ENCODE measurements around the gene EIF4G1. TPM values are rescaled to one million over a fixed set of nuclear protein-coding genes. Genes with fewer than 3 reads are reported as not detected.

Gene EIF4G1
- total RNA-seq, 1 donor = 245 TPM

DNA sequence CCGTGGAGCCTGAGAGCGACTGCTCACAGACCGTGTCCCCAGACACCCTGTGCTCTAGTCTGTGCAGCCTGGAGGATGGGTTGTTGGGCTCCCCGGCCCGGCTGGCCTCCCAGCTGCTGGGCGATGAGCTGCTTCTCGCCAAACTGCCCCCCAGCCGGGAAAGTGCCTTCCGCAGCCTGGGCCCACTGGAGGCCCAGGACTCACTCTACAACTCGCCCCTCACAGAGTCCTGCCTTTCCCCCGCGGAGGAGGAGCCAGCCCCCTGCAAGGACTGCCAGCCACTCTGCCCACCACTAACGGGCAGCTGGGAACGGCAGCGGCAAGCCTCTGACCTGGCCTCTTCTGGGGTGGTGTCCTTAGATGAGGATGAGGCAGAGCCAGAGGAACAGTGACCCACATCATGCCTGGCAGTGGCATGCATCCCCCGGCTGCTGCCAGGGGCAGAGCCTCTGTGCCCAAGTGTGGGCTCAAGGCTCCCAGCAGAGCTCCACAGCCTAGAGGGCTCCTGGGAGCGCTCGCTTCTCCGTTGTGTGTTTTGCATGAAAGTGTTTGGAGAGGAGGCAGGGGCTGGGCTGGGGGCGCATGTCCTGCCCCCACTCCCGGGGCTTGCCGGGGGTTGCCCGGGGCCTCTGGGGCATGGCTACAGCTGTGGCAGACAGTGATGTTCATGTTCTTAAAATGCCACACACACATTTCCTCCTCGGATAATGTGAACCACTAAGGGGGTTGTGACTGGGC lies 30.3 kb downstream of the EIF4G1 start:
- no peaks in the 10 kb centered on the region for H3K9me3 ChIP-seq (ENCODE audit: low read depth, low read length)
- H3K36me3 ChIP-seq (ENCODE audit: insufficient read depth, low read length) = peaks cover 21% of the 10 kb centered on the region
- H3K27me3 ChIP-seq (ENCODE audit: insufficient read depth, low read length) = no peaks in the 10 kb centered on the region
- H3K27ac ChIP-seq (ENCODE audit: low read depth, low read length) = no peak overlapping the region
- TF ChIP-seq, protein P1, sequence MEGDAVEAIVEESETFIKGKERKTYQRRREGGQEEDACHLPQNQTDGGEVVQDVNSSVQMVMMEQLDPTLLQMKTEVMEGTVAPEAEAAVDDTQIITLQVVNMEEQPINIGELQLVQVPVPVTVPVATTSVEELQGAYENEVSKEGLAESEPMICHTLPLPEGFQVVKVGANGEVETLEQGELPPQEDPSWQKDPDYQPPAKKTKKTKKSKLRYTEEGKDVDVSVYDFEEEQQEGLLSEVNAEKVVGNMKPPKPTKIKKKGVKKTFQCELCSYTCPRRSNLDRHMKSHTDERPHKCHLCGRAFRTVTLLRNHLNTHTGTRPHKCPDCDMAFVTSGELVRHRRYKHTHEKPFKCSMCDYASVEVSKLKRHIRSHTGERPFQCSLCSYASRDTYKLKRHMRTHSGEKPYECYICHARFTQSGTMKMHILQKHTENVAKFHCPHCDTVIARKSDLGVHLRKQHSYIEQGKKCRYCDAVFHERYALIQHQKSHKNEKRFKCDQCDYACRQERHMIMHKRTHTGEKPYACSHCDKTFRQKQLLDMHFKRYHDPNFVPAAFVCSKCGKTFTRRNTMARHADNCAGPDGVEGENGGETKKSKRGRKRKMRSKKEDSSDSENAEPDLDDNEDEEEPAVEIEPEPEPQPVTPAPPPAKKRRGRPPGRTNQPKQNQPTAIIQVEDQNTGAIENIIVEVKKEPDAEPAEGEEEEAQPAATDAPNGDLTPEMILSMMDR (IDR thresholded peaks at IDR 0.05; ENCODE audit: extremely low read depth, low read depth, low read length) = no peak
- H3K79me2 ChIP-seq (ENCODE audit: insufficient read depth, low read length) = peaks cover 8% of the 10 kb centered on the region
- H3K4me2 ChIP-seq (ENCODE audit: insufficient read depth, low read length) = no peak overlapping the region
- peaks cover 12% of the 10 kb centered on the region for H3K4me1 ChIP-seq (ENCODE audit: insufficient read depth, low read length)
- no peak overlapping the region for H3K4me3 ChIP-seq (ENCODE audit: insufficient read depth, low read length)
- peaks cover 6% of the 10 kb centered on the region for H4K20me1 ChIP-seq (ENCODE audit: insufficient read depth, low read length)
- H2AFZ ChIP-seq (ENCODE audit: low read length) = no peak overlapping the region
- peak; percentile 75 for DNase-seq (ENCODE audit: insufficient read length, low spot score, missing footprints)

DNA sequence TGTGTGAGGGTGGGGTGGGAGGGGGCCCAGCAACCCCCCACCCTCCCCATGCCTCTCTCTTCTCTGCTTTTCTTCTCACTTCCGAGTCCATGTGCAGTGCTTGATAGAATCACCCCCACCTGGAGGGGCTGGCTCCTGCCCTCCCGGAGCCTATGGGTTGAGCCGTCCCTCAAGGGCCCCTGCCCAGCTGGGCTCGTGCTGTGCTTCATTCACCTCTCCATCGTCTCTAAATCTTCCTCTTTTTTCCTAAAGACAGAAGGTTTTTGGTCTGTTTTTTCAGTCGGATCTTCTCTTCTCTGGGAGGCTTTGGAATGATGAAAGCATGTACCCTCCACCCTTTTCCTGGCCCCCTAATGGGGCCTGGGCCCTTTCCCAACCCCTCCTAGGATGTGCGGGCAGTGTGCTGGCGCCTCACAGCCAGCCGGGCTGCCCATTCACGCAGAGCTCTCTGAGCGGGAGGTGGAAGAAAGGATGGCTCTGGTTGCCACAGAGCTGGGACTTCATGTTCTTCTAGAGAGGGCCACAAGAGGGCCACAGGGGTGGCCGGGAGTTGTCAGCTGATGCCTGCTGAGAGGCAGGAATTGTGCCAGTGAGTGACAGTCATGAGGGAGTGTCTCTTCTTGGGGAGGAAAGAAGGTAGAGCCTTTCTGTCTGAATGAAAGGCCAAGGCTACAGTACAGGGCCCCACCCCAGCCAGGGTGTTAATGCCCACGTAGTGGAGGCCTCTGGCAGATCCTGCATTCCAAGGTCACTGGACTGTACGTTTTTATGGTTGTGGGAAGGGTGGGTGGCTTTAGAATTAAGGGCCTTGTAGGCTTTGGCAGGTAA lies 31.1 kb downstream of the EIF4G1 start:
- H3K4me2 ChIP-seq (ENCODE audit: insufficient read depth, low read length) = no peak overlapping the region
- peaks cover 21% of the 10 kb centered on the region for H3K36me3 ChIP-seq (ENCODE audit: insufficient read depth, low read length)
- H3K4me1 ChIP-seq (ENCODE audit: insufficient read depth, low read length) = peaks cover 10% of the 10 kb centered on the region
- DNase-seq (ENCODE audit: insufficient read length, low spot score, missing footprints) = peak; percentile 98
- peaks cover 6% of the 10 kb centered on the region for H3K79me2 ChIP-seq (ENCODE audit: insufficient read depth, low read length)
- H3K4me3 ChIP-seq (ENCODE audit: insufficient read depth, low read length) = no peak overlapping the region
- no peaks in the 10 kb centered on the region for H3K27me3 ChIP-seq (ENCODE audit: insufficient read depth, low read length)
- H3K27ac ChIP-seq (ENCODE audit: low read depth, low read length) = no peak overlapping the region
- peaks cover 6% of the 10 kb centered on the region for H4K20me1 ChIP-seq (ENCODE audit: insufficient read depth, low read length)
- no peak overlapping the region for H2AFZ ChIP-seq (ENCODE audit: low read length)
- TF ChIP-seq, protein P1 (IDR thresholded peaks at IDR 0.05; ENCODE audit: extremely low read depth, low read depth, low read length) = peak; percentile 63
- no peaks in the 10 kb centered on the region for H3K9me3 ChIP-seq (ENCODE audit: low read depth, low read length)

DNA sequence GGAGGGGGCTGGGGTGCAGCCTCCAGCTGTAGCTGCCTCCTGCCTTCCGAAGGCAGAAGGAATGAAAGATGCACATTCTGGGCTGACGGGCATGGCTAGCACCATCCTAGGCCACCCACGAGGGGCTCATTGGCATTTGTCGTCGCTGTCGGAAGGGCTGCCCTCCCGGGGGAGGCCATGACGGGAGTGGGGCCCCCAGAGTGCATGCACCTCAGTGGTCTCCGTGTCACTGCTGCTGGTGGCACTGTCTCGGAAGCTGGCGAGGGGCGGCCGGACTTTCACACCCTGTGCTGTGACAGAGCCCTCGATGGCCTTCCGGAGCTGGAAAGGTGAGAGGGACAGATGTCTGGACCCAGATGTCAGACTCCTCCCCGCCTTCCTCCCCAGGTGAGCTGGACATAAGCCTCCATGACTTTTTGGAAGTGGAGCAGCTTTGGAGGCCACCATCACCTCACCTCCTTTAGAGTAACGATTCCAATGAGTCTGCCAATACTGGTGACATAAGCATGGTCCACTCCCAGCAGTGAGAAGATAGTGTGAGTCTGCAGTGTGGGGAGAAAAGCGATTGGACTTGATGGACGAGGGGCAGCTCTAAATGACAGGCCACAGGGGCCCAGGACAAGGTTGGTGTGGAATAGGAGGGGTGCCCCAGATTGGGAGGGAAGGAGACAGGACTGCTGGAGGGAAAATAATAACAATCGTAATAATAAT lies 32.2 kb downstream of the EIF4G1 start:
- no peaks in the 10 kb centered on the region for H3K27me3 ChIP-seq (ENCODE audit: insufficient read depth, low read length)
- H3K36me3 ChIP-seq (ENCODE audit: insufficient read depth, low read length) = peaks cover 17% of the 10 kb centered on the region
- H3K4me3 ChIP-seq (ENCODE audit: insufficient read depth, low read length) = no peak overlapping the region
- H3K9me3 ChIP-seq (ENCODE audit: low read depth, low read length) = no peaks in the 10 kb centered on the region
- no peak overlapping the region for H3K27ac ChIP-seq (ENCODE audit: low read depth, low read length)
- H3K79me2 ChIP-seq (ENCODE audit: insufficient read depth, low read length) = no peaks in the 10 kb centered on the region
- peaks cover 6% of the 10 kb centered on the region for H4K20me1 ChIP-seq (ENCODE audit: insufficient read depth, low read length)
- no peak overlapping the region for H3K4me2 ChIP-seq (ENCODE audit: insufficient read depth, low read length)
- H3K4me1 ChIP-seq (ENCODE audit: insufficient read depth, low read length) = peaks cover 6% of the 10 kb centered on the region
- H2AFZ ChIP-seq (ENCODE audit: low read length) = no peak overlapping the region
- TF ChIP-seq, protein P1 (IDR thresholded peaks at IDR 0.05; ENCODE audit: extremely low read depth, low read depth, low read length) = no peak
- peak; percentile 27 for DNase-seq (ENCODE audit: insufficient read length, low spot score, missing footprints)

Measured in osteoblast (primary cell).